Measurements from ENCODE around the gene OLFML2A.
A peak's percentile ranks its signal among the peaks of the same experiment; 100 is the strongest.

OLFML2A gene

DNA sequence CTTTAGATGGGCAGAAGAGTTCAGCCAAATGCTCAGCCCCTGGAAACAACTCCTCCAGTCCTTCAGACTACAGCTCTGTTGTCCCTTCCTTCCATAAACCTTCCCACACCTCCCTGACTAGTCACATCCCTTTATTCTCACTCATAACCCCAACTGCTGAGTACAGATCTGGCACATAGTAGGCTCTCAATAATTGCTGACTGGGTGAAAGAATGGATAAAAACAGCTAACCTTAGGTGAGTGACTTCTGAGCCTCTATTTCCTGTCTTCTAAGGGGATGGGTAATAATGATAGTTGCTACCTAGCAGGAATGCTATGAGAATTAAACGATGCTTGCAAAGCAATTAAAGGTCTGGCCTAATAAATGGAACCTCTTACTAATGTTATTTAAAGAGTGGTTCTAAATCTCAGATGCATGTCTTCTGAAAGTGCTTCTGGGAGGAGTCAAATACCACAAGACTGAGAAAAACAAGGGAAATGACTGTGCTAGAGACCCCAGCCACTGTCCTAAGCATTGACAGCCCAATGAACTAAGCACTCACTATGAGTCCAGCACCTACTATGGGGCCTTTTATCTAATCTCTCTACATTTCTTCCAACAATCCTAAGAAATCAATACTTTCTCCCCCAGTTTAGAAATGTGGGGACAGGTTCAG lies 3.3 kb upstream of the OLFML2A start:
- Histone ChIP-seq H3K9me2 (ENCODE audit: low read depth, low read length) (no peaks in the 10 kb centered on the region), H3K36me3 (ENCODE audit: insufficient read depth, low read length) (no peaks in the 10 kb centered on the region), H2AFZ (ENCODE audit: low read length) (no peak overlapping the region), H3K4me1 (ENCODE audit: insufficient read depth, low read length, severe bottlenecking) (peaks cover 37% of the 10 kb centered on the region), H3K27ac (ENCODE audit: low read depth, low read length, poor library complexity, severe bottlenecking) (no peak overlapping the region), H3K4me2 (ENCODE audit: low read length) (no peak overlapping the region), H4K20me1 (ENCODE audit: insufficient read depth, low read length) (no peaks in the 10 kb centered on the region), H3K79me2 (ENCODE audit: insufficient read depth, low read length) (no peaks in the 10 kb centered on the region), H3K9me3 (ENCODE audit: low read length) (no peaks in the 10 kb centered on the region), H3K27me3 (ENCODE audit: insufficient read depth, low read length) (no peaks in the 10 kb centered on the region), H3K9ac (ENCODE audit: low read length) (no peak overlapping the region), H3F3A (ENCODE audit: insufficient read depth, low read length) (no peaks in the 10 kb centered on the region), H3K4me3 (ENCODE audit: low read depth, low read length, poor library complexity, severe bottlenecking) (no peak overlapping the region)
- TF ChIP-seq EZH2 (IDR thresholded peaks at IDR 0.05; ENCODE audit: borderline replicate concordance, low read length): no peak
- no peak for TF ChIP-seq CTCF (IDR thresholded peaks at IDR 0.05; ENCODE audit: low read length)

DNA sequence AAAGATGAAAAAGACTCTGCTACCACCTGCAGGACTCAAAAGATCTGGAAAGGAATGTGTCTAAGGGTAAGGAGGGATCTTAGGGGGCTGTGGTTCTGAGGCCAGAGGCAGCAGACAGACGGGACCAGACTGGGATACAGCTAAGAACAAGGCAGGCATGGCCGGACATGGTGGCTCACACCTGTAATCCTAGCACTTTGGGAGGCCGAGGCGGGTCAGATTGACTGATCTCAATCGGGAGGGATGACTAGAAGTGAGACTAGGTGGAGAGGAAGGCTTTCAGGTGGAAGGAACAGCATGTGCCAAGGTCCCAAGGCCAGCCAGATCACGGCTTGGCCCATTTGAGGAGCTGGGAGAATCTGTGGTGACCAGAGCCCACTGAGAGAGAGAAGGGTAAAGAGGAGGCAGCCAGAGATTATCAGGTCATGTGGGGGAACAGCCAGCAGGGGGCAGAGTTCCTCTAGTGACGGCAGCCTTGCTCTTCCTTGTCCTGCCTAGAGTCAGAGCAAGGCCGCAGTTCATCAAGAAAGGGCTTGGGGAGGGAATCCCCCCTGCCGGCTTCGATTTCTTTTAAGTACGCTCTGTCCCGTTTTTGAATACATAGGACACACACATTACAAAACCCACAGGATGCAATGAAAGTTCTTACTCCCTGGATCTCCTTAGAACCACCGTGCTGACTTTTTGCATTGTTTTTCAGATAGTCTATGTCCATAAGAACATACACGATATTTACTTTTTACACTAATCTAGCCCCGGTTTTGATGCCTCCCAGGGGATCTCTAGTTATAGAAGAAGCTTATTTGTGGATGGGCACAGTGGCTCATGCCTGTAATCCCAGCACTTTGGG lies 2.6 kb upstream of the OLFML2A start:
- H3K79me2 ChIP-seq (ENCODE audit: insufficient read depth, low read length): no peaks in the 10 kb centered on the region
- no peaks in the 10 kb centered on the region for H3K9me2 ChIP-seq (ENCODE audit: low read depth, low read length)
- no peaks in the 10 kb centered on the region for H3K27me3 ChIP-seq (ENCODE audit: insufficient read depth, low read length)
- H3K4me3 ChIP-seq (ENCODE audit: low read depth, low read length, poor library complexity, severe bottlenecking): no peak overlapping the region
- H3K36me3 ChIP-seq (ENCODE audit: insufficient read depth, low read length): no peaks in the 10 kb centered on the region
- TF ChIP-seq CTCF (IDR thresholded peaks at IDR 0.05; ENCODE audit: low read length) (peak; percentile 77), EZH2 (IDR thresholded peaks at IDR 0.05; ENCODE audit: borderline replicate concordance, low read length) (no peak)
- H3K9me3 ChIP-seq (ENCODE audit: low read length): no peaks in the 10 kb centered on the region
- H3K27ac ChIP-seq (ENCODE audit: low read depth, low read length, poor library complexity, severe bottlenecking): no peak overlapping the region
- no peak overlapping the region for H3K4me2 ChIP-seq (ENCODE audit: low read length)
- no peak overlapping the region for H3K9ac ChIP-seq (ENCODE audit: low read length)
- peaks cover 35% of the 10 kb centered on the region for H3K4me1 ChIP-seq (ENCODE audit: insufficient read depth, low read length, severe bottlenecking)
- no peak overlapping the region for H2AFZ ChIP-seq (ENCODE audit: low read length)
- no peaks in the 10 kb centered on the region for H3F3A ChIP-seq (ENCODE audit: insufficient read depth, low read length)
- H4K20me1 ChIP-seq (ENCODE audit: insufficient read depth, low read length): no peaks in the 10 kb centered on the region

- Histone ChIP-seq H4K20me1 (ENCODE audit: insufficient read depth, low read length) (no peaks in the 10 kb centered on the region), H3K4me3 (ENCODE audit: low read depth, low read length, poor library complexity, severe bottlenecking) (peak overlapping the region; percentile 67), H3K27ac (ENCODE audit: low read depth, low read length, poor library complexity, severe bottlenecking) (no peak overlapping the region), H3K9me2 (ENCODE audit: low read depth, low read length) (no peaks in the 10 kb centered on the region), H3K79me2 (ENCODE audit: insufficient read depth, low read length) (no peaks in the 10 kb centered on the region), H3K27me3 (ENCODE audit: insufficient read depth, low read length) (no peaks in the 10 kb centered on the region), H3K4me1 (ENCODE audit: insufficient read depth, low read length, severe bottlenecking) (peaks cover 25% of the 10 kb centered on the region), H3K9me3 (ENCODE audit: low read length) (no peaks in the 10 kb centered on the region), H3K4me2 (ENCODE audit: low read length) (peak overlapping the region; percentile 71), H3K9ac (ENCODE audit: low read length) (peak overlapping the region; percentile 82), H3K36me3 (ENCODE audit: insufficient read depth, low read length) (no peaks in the 10 kb centered on the region), H2AFZ (ENCODE audit: low read length) (no peak overlapping the region), H3F3A (ENCODE audit: insufficient read depth, low read length) (no peaks in the 10 kb centered on the region)
- TF ChIP-seq CTCF (IDR thresholded peaks at IDR 0.05; ENCODE audit: low read length) (no peak), EZH2 (IDR thresholded peaks at IDR 0.05; ENCODE audit: borderline replicate concordance, low read length) (no peak)
Observed at GRCh38 chr9:124776618-124776953, 347 bp upstream of the OLFML2A start.

Data from OCI-LY1 (cell line).